Osteoblast (primary cell): ENCODE measurements around the gene MOGAT3. TPM values are rescaled to one million over a fixed set of nuclear protein-coding genes. Genes with fewer than 3 reads are reported as not detected.

Experiments
- DNase-seq: peaks from one replicate; pipeline ENCODE4 v3.0.0; 2011; ENCODE audit warnings: low spot score, mixed read lengths; ENCODE audit not compliant: insufficient read length; ENCODE audit errors: missing footprints
- H2AFZ ChIP-seq: 2 replicates; pipeline ENCODE4 v1.6.0; 2011; ENCODE audit warnings: mild to moderate bottlenecking, low read length
- H3K27ac ChIP-seq: 2 replicates; pipeline ENCODE4 v1.5.1; 2011; ENCODE audit warnings: mild to moderate bottlenecking, low read depth, low read length, moderate library complexity
- H3K27me3 ChIP-seq: 2 replicates; pipeline ENCODE4 v1.6.0; 2012; ENCODE audit warnings: mild to moderate bottlenecking, control low read depth, inconsistent platforms, low read length, moderate library complexity; ENCODE audit not compliant: insufficient read depth
- H3K36me3 ChIP-seq: 2 replicates; pipeline ENCODE4 v1.5.1; 2011; ENCODE audit warnings: mild to moderate bottlenecking, low read length, control low read depth, moderate library complexity; ENCODE audit not compliant: insufficient read depth
- H3K4me1 ChIP-seq: 2 replicates; pipeline ENCODE4 v1.5.1; 2011; ENCODE audit warnings: mild to moderate bottlenecking, low read length, control low read depth, moderate library complexity; ENCODE audit not compliant: insufficient read depth
- H3K4me2 ChIP-seq: 2 replicates; pipeline ENCODE4 v1.6.0; 2011; ENCODE audit warnings: mild to moderate bottlenecking, low read length; ENCODE audit not compliant: insufficient read depth
- H3K4me3 ChIP-seq: fragments of 200-600 bp; sonication (generic); 3 replicates; pipeline ENCODE4 v1.5.1; 2012; ENCODE audit warnings: mild to moderate bottlenecking, low read length, inconsistent platforms; ENCODE audit not compliant: insufficient read depth
- H3K79me2 ChIP-seq: 2 replicates; pipeline ENCODE4 v1.6.0; 2012; ENCODE audit warnings: mild to moderate bottlenecking, low read length, control low read depth, inconsistent platforms; ENCODE audit not compliant: insufficient read depth
- H3K9me3 ChIP-seq: 2 replicates; pipeline ENCODE4 v1.5.1; 2011; ENCODE audit warnings: low read depth, low read length, control low read depth
- H4K20me1 ChIP-seq: 2 replicates; pipeline ENCODE4 v1.6.0; 2012; ENCODE audit warnings: mild to moderate bottlenecking, low read length, control low read depth; ENCODE audit not compliant: insufficient read depth
- total RNA-seq: library from RNA; depleted of rRNA; stranded (reverse); fragments of >200 nt; gene quantifications from 2 replicates; pipeline ENCODE4 v1.2.3, GENCODE V29; 2012
- TF ChIP-seq, protein P1 (sequence below): IDR thresholded peaks from 2 replicates; pipeline ENCODE4 v1.5.1; 2011; ENCODE audit warnings: mild to moderate bottlenecking, low read depth, low read length, moderate library complexity; ENCODE audit errors: extremely low read depth

Gene MOGAT3
- total RNA-seq, 1 donor = not detected

DNA sequence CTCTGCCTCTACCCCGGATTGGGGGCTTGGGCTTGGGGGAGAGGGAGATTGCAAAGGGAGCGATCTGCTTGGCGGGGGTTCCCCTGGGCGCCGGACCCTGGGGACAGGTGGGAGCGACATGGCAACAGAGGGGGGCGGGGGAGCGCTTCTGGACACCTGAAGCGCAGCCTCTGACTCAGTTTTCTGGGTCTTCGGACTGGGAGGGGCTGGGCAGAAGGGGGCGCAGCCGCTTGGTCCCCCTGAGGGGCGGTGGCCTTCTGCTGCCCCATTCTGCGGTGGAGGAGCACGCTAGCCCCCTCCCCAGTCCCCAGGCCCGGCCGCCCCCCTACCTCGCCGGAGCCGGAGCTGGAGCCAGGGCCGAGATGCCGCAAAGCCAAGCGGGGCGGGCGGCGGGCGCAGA lies 21.1 kb downstream of the MOGAT3 start:
- TF ChIP-seq, protein P1, sequence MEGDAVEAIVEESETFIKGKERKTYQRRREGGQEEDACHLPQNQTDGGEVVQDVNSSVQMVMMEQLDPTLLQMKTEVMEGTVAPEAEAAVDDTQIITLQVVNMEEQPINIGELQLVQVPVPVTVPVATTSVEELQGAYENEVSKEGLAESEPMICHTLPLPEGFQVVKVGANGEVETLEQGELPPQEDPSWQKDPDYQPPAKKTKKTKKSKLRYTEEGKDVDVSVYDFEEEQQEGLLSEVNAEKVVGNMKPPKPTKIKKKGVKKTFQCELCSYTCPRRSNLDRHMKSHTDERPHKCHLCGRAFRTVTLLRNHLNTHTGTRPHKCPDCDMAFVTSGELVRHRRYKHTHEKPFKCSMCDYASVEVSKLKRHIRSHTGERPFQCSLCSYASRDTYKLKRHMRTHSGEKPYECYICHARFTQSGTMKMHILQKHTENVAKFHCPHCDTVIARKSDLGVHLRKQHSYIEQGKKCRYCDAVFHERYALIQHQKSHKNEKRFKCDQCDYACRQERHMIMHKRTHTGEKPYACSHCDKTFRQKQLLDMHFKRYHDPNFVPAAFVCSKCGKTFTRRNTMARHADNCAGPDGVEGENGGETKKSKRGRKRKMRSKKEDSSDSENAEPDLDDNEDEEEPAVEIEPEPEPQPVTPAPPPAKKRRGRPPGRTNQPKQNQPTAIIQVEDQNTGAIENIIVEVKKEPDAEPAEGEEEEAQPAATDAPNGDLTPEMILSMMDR = no peak
- Histone ChIP-seq H3K36me3 (no peaks in the 10 kb centered on the region), H2AFZ (no peak overlapping the region), H4K20me1 (no peaks in the 10 kb centered on the region), H3K79me2 (no peaks in the 10 kb centered on the region), H3K27ac (no peak overlapping the region), H3K4me3 (no peak overlapping the region), H3K4me1 (no peaks in the 10 kb centered on the region), H3K4me2 (no peak overlapping the region), H3K27me3 (peaks cover 61% of the 10 kb centered on the region), H3K9me3 (no peaks in the 10 kb centered on the region)
- no peak for DNase-seq

DNA sequence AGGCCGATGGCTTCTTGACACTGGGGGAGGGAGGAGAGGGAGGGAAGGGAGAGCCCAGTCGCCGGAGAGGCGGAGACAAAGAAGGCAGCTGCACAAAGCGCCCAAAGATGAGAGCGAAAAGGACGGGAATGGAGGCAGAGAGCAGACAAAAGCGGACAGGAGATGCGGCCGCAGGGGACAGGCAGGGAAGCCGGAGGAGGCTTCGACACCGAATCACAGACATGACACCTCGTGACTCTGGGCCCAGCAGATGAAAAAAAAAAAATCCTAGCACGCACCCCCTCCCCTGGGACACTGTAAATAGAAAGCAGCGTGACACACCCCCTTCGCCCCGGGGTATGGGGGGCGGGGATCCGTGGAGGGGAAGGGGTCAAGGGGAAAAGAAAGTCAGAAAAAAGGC lies 21.7 kb downstream of the MOGAT3 start:
- no peak overlapping the region for H2AFZ ChIP-seq
- H4K20me1 ChIP-seq = no peaks in the 10 kb centered on the region
- H3K27ac ChIP-seq = no peak overlapping the region
- TF ChIP-seq, protein P1 = no peak
- H3K4me2 ChIP-seq = no peak overlapping the region
- no peaks in the 10 kb centered on the region for H3K9me3 ChIP-seq
- DNase-seq = peak; percentile 83
- no peaks in the 10 kb centered on the region for H3K79me2 ChIP-seq
- H3K4me3 ChIP-seq = no peak overlapping the region
- peaks cover 67% of the 10 kb centered on the region for H3K27me3 ChIP-seq
- H3K36me3 ChIP-seq = no peaks in the 10 kb centered on the region
- H3K4me1 ChIP-seq = no peaks in the 10 kb centered on the region

DNA sequence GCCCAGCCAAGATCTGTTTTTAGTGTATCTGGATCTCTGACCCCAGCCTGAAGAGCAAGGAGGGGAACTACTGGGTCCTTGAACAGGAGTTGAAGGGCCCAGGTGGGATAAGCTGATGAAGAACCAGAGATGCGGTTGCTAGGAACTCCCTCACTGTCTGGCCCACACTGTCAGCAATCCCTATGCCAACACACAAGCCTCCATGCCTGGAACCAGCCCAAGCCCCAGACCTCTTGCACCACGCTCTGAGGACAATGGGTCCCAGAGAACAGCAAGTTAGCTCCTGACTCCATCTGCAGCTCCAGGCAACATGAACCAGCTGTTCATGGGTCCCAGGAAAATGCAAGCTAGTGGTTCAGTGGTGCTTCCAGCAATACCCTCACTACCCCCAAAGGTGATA lies 23.2 kb downstream of the MOGAT3 start:
- no peaks in the 10 kb centered on the region for H3K9me3 ChIP-seq
- TF ChIP-seq, protein P1 = no peak
- no peak overlapping the region for H2AFZ ChIP-seq
- H3K79me2 ChIP-seq = no peaks in the 10 kb centered on the region
- H3K27ac ChIP-seq = no peak overlapping the region
- no peak overlapping the region for H3K4me2 ChIP-seq
- peaks cover 82% of the 10 kb centered on the region for H3K27me3 ChIP-seq
- peaks cover 6% of the 10 kb centered on the region for H3K4me1 ChIP-seq
- peak; percentile 67 for DNase-seq
- H3K4me3 ChIP-seq = no peak overlapping the region
- no peaks in the 10 kb centered on the region for H3K36me3 ChIP-seq
- H4K20me1 ChIP-seq = no peaks in the 10 kb centered on the region

DNA sequence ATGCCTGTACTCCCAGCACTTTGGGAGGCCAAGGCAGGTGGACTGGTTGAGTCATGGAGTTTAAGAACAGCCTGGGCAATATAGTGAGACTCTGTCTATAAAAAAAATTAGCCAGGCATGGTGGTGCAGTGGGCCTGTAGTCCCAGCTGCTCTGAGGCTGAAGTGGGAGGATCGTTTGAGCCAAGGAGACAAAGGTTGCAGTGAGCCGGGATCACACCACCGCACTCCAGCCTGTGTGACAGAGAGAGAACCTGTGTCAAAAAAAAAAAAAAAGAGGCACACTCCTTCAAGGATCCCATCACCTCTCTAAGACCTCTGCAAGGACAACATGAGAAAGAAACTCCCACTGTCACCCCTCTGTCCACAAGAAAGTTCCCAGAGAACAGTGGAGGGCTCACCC lies 25.2 kb downstream of the MOGAT3 start:
- peaks cover 97% of the 10 kb centered on the region for H3K27me3 ChIP-seq
- peaks cover 6% of the 10 kb centered on the region for H3K4me1 ChIP-seq
- no peak overlapping the region for H3K4me3 ChIP-seq
- DNase-seq = no peak
- no peaks in the 10 kb centered on the region for H3K9me3 ChIP-seq
- H4K20me1 ChIP-seq = no peaks in the 10 kb centered on the region
- H3K4me2 ChIP-seq = no peak overlapping the region
- TF ChIP-seq, protein P1 = no peak
- no peaks in the 10 kb centered on the region for H3K36me3 ChIP-seq
- no peaks in the 10 kb centered on the region for H3K79me2 ChIP-seq
- no peak overlapping the region for H3K27ac ChIP-seq
- H2AFZ ChIP-seq = no peak overlapping the region
